ENCODE measurements around the gene NDUFB7.

The NDUFB7 gene

DNA sequence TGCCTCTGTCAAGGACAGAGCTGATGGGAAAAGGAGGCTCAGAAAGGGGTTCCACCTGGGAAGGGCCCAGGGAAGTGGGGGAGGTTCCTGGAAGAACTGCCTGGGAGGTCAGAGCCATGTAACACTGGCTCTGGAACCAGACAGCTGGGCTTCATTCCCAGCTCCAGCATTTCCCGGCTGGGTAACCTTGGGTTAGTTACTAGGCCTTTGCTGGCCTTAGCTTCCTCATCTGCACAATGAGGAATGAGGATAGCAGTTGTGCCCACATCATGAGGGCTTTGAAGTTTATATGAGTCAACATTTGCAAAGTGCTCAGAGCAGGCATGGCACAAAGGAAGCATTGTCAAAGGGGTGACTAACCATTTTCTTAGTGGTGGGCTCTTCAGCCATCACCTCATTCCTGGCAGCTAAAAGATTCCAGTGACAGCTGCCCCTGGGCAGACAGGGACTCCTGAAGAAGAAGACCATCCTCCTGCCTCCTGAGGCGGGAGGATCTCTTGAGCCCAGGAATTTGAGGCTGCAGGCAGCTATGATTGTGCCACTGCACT, 51.9 kb downstream of the NDUFB7 start:
- no peak for DNase-seq

DNA sequence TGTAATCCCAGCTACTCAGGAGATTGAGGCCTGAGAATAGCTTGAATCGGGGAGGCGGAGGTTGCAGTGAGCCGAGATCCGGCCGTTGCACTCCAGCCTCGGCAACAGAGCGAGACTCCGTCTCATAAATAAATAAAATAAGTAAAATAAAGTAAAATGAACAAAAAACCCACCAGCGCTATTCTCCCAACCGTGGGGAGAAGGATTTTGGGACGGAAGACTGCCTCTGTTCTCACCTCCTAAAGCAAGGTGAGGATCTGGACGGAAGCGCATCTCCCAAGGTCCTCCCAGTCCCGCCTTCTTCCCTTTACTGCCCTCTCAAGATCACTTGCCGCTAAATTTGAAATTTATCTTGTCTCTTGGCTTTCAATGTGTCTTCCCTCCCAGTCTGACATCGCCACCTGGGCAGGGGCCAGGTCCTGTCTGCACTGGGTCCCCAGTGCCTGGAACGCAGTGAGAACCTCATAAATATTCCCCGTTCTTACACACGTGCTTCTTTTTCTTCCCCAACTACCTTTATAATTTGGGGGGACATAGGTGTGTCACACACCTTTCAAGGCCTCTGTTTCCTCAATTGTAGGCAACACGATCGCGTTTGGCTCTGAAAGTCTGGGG, 52.5 kb downstream of the NDUFB7 start:
- DNase-seq = no peak

DNA sequence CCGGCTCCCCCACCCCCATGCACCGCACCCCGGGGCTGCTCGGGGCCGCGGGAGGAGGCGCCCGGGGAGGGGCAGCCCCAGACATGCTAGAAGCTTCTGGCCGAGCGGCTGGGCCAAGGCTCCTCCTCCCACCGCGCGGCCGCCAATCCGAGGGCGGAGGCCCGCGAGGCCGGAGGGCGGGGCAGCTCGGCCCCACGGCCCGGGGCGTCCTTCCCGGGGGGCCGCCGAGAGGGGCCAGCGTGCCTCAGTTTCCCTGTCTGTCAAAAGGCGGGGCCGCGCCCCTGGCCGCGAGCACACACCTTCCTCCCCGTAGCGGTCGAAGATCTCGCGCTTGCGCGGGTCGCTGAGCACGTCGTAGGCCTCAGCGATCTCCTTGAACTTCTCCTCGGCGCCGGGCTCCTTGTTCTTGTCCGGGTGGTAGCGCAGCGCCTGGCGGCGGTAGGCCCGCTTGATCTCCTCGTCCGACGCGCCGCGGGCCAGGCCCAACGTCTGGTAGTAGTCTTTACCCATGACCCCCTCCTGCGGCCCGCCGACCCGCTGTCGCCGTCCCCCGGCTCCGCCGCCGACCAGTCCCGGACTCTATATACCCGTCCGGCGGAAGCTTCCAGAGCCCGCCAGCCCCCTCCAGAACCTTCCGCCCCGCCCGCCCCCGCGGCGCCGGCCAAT, 53.9 kb downstream of the NDUFB7 start, which contains the start of gene DNAJB1:
DNAJB1 (minus strand) TSS at position 558 of the 666 bp plus-strand sequence; CDS start at position 510, 48 bp downstream.
- DNase-seq = peak; percentile 52 to 68 (median 52)

DNA sequence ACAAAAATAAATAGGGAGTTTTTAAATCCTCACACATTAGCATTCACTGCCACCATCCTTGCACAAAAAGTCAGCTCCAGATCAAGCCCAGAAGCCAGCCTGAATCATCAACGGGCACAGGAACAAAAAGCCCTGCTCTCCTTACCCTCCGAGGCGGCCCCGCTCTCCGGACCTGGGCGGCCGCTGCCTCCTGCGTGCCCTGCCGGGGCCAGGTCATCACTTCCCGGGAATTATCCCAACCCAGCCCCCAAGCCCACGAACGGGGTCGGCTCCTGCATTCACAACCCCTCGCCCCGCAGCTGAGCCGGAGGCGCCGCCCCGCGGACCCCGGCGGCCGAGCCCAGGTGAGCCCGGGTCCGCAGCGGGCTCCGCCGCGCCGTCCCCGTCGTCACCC, 54.4 kb downstream of the NDUFB7 start:
- no peak for DNase-seq

DNA sequence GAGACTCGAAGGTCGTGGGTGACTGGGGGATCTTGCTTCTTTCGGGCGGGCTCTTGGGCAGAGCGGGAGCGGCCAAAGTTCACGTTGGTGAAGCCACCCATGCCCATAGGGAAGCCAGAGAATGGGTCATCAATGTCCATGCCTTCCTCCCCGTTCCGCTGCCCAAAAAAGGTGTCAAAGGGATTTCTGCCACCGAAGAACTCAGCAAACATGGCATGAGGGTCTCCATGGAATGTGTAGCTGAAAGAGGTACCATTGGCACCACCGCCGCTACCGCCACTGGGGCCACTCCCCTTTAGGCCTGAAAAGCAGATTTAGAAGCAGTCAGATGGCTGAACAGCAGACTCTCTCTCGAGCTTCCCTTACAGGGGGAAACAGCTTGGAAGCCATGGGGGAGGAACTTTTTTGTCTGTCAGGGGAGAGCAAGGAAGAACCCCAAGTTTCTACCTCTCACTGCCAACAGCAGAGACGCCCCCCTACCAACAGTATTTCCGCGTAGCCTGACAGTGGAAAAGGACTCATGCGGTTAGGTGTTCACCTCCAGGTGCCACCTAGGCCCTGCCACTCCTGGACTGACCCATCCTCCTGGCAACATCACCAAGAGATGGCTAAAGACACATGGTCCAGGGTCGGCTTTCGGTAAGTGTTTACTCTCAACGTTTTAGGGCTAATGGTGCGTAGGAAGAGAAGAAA, 55.0 kb downstream of the NDUFB7 start:
- DNase-seq = no peak

Measured in activated CD4-positive, CD25-positive, alpha-beta regulatory T cell (primary cell).